Muscle layer of duodenum (tissue), 2 donors: Measurements from ENCODE around the gene KCNAB3.
A peak's percentile ranks its signal among the peaks of the same experiment; 100 is the strongest.

Experiments
- H3K27ac ChIP-seq: one replicate; pipeline ENCODE4 v1.7.0; 2013; ENCODE audit warnings: mild to moderate bottlenecking, low read length
- H3K27me3 ChIP-seq: one replicate; pipeline ENCODE4 v1.7.0; 2013; ENCODE audit warnings: low read depth, mild to moderate bottlenecking, control low read depth, low read length
- H3K36me3 ChIP-seq, 2 donors: one replicate each; pipeline ENCODE4 v1.7.0; 2013; ENCODE audit warnings: low read length in 2 of 2, control low read depth in 1 of 2, mild to moderate bottlenecking in 1 of 2; ENCODE audit not compliant: insufficient read depth in 2 of 2, control insufficient read depth in 1 of 2
- H3K4me1 ChIP-seq, 2 donors: one replicate each; pipeline ENCODE4 v1.7.0; 2013; ENCODE audit warnings: low read length in 2 of 2, mild to moderate bottlenecking in 2 of 2, control low read depth in 1 of 2, moderate library complexity in 1 of 2; ENCODE audit not compliant: insufficient read depth in 2 of 2, control insufficient read depth in 1 of 2
- H3K4me3 ChIP-seq, 2 donors: one replicate each; pipeline ENCODE4 v1.7.0; 2013; ENCODE audit warnings: low read length in 2 of 2, low read depth in 1 of 2, mild to moderate bottlenecking in 1 of 2
- H3K9me3 ChIP-seq, 2 donors: one replicate each; pipeline ENCODE4 v1.7.0; 2013; ENCODE audit warnings: low read length in 2 of 2, control low read depth in 1 of 2, mild to moderate bottlenecking in 1 of 2; ENCODE audit not compliant: control insufficient read depth in 1 of 2
- donor health status: healthy.

The KCNAB3 gene

DNA sequence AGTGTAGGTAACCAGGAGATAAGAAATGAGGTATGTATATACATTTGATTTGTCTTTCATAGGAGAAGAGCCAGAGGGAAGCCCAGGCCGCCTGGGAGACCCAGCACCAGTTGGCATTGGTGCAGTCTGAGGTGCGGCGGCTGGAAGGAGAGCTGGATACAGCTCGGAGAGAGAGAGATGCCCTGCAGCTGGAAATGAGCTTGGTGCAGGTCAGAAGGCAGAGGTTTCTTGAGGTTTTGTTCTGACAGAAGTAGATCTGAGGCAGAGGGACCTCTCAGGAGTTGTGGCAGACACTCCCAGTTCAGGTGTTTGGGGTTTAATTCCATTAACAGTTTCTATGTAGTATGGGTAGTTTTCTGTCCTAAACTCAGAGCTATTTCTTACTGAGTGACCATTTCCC lies 10.4 kb upstream of the KCNAB3 start:
- Histone ChIP-seq H3K9me3 (no peaks in the 10 kb centered on the region), H3K36me3 (peaks cover 43 to 79% of the 10 kb centered on the region in 2 donors)

GRCh38 chr17:7935859-7936258 lies 6.2 kb upstream of the KCNAB3 start:
- Histone ChIP-seq H3K9me3 (no peaks in the 10 kb centered on the region), H3K27ac (no peak overlapping the region), H3K36me3 (peaks cover 33 to 49% of the 10 kb centered on the region in 2 donors), H3K4me3 (no peak overlapping the region), H3K4me1 (peaks cover 9 to 25% of the 10 kb centered on the region in 2 donors), H3K27me3 (no peaks in the 10 kb centered on the region)

More for the DNA sequence above, 10.4 kb upstream of the KCNAB3 start:
- no peak overlapping the region for H3K27ac ChIP-seq
- no peaks in the 10 kb centered on the region for H3K27me3 ChIP-seq
- no peak overlapping the region for H3K4me3 ChIP-seq
- H3K4me1 ChIP-seq = no peaks in the 10 kb centered on the region

- Histone ChIP-seq H3K27me3 (no peaks in the 10 kb centered on the region), H3K4me3 (peak overlapping the region; percentile 68 to 97), H3K4me1 (peaks cover 9 to 32% of the 10 kb centered on the region in 2 donors), H3K9me3 (no peaks in the 10 kb centered on the region), H3K36me3 (peaks cover 12 to 24% of the 10 kb centered on the region in 2 donors), H3K27ac (peak overlapping the region; percentile 93)
These were observed 3.3 kb upstream of the KCNAB3 start for GRCh38 chr17:7932949-7933348.

DNA sequence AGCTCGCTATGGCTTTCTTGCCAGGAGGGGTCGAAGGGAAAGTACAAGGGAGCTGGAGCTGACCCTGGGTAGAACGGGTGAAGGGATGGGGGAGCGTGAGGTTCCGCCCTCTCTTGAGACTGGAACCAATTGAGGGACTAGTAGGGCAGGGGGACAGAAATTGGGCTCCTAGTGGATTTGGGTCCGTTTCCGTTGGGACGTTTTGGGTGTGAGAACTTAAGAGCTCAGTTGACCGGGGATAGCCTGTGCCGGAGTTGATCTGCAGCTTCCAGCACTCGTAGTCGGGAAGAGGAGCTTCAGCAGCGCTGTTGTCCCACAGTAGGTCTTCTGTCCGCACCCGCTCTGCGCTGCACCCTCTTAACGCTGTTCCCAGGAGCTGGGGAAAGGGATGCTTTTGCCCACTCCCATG lies 2.8 kb upstream of the KCNAB3 start:
- H3K27ac ChIP-seq = peak overlapping the region; percentile 93
- H3K36me3 ChIP-seq = peaks cover 12 to 24% of the 10 kb centered on the region in 2 donors
- H3K9me3 ChIP-seq = no peaks in the 10 kb centered on the region
- H3K4me1 ChIP-seq = peaks cover 9 to 32% of the 10 kb centered on the region in 2 donors
- no peaks in the 10 kb centered on the region for H3K27me3 ChIP-seq
- peak overlapping the region; percentile 68 to 97 for H3K4me3 ChIP-seq

GRCh38 chr17:7931709-7932482 lies 2.2 kb upstream of the KCNAB3 start, which contains the start of the genes CNTROB and TRAPPC1:
Gene CNTROB, plus strand, starts transcription at chr17:7932206. Its CDS starts 874 bp downstream, at chr17:7933080.
Gene TRAPPC1, minus strand, starts transcription at chr17:7931946. Its CDS starts 117 bp downstream, at chr17:7931829.
- H3K4me1 ChIP-seq = peaks cover 9 to 32% of the 10 kb centered on the region in 2 donors
- H3K9me3 ChIP-seq = no peaks in the 10 kb centered on the region
- H3K27ac ChIP-seq = peak within 1 kb of the TSS; percentile 93
- no peaks in the 10 kb centered on the region for H3K27me3 ChIP-seq
- H3K4me3 ChIP-seq = peak within 1 kb of the TSS; percentile 68 to 97
- peaks cover 10 to 19% of the 10 kb centered on the region in 2 donors for H3K36me3 ChIP-seq

DNA sequence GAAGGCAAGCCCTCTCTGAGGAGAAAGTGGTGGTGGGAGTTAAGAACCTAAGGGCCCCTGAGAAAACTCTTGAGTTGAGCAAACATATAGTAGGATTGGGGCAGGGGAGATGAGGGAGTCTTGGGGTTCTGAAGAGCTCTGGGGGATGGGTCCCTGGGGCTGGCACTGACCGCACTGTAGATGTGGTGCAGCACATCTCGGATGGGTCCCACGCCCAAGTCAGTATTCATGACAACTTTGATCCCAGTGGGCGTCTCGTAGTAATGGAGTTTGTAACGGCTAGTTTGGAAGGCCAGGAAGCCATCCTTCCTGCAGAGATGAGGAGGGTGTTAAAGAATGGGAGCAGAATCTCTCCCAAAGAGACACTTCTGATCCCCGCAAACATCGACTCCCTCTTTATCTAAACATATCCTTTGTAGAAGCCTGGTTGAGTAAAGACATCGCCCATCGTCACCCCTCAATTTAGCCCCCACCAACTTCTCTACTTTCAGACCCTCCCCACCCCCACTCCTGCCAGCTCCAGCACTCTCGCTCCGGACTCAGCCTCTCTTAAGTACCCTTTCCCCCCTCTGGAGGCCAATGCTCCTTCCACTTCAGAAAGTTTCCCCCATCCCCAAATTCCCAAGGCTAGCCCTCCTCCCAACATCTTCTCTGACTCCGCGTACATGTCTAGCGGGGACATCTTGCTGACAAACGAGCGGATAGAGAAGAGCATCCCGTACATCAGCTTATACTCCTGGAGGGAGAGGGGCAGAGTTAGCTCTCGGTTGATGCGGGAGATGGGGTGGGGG lies 1.4 kb upstream of the KCNAB3 start:
- H3K4me3 ChIP-seq = peak overlapping the region; percentile 68 to 97
- H3K27ac ChIP-seq = peak overlapping the region; percentile 70
- H3K27me3 ChIP-seq = no peaks in the 10 kb centered on the region
- peaks cover 9 to 32% of the 10 kb centered on the region in 2 donors for H3K4me1 ChIP-seq
- H3K9me3 ChIP-seq = no peaks in the 10 kb centered on the region
- peaks cover 6 to 10% of the 10 kb centered on the region in 2 donors for H3K36me3 ChIP-seq

GRCh38 chr17:7927596-7927995 lies 2.1 kb downstream of the KCNAB3 start:
- peaks cover 1 to 21% of the 10 kb centered on the region in 2 donors for H3K4me1 ChIP-seq
- H3K36me3 ChIP-seq = no peaks in the 10 kb centered on the region
- H3K4me3 ChIP-seq = no peak overlapping the region
- no peaks in the 10 kb centered on the region for H3K27me3 ChIP-seq
- H3K9me3 ChIP-seq = no peaks in the 10 kb centered on the region
- H3K27ac ChIP-seq = no peak overlapping the region

DNA sequence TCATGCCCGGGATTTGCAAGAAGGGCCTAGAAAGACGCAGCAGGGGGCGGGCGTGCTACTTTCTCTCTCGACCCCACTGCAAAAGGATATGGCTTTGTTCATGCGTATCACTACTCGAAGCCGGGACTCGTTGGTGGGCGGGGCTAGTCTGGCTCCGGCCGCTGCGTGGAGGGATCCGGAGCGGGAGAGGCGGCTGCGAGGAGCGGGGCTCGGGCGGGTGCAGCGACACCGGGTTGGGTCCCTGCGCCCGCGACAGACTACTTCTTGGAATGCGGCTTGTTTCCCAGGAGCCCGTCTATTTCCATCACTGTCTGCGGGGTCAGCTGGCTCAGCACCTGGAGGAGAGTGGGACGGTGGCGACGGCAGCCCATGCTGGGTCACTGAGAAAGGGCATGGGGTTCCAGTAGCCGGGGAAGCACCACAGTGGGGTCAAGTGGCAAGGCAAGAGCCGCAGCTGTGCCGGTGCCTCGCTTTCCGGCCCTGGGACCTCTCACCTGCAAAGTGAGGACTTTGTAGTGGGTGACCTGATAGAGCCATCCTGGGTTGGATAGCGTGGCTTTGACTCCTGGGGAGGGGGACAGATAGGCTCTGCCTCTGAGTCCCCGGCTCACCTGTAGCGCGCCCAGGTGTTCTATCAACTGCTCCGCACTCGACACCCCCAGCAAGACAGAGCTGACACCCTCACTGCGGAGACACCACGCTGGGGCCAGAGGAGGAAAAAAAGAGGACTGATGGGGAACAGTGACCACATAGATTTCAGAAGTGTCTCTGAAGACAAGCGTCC lies 6.6 kb downstream of the KCNAB3 start:
- peak overlapping the region; percentile 41 for H3K27ac ChIP-seq
- no peaks in the 10 kb centered on the region for H3K9me3 ChIP-seq
- H3K27me3 ChIP-seq = no peaks in the 10 kb centered on the region
- peak overlapping the region; percentile 61 to 69 for H3K4me3 ChIP-seq
- peaks cover 3 to 12% of the 10 kb centered on the region in 2 donors for H3K4me1 ChIP-seq
- H3K36me3 ChIP-seq = no peaks in the 10 kb centered on the region

GRCh38 chr17:7922269-7922844 lies 7.3 kb downstream of the KCNAB3 start:
- Histone ChIP-seq H3K4me1 (peaks cover 3 to 12% of the 10 kb centered on the region in 2 donors), H3K9me3 (no peaks in the 10 kb centered on the region), H3K27me3 (no peaks in the 10 kb centered on the region), H3K4me3 (peak overlapping the region; percentile 61 to 69), H3K27ac (peak overlapping the region; percentile 41), H3K36me3 (no peaks in the 10 kb centered on the region)

DNA sequence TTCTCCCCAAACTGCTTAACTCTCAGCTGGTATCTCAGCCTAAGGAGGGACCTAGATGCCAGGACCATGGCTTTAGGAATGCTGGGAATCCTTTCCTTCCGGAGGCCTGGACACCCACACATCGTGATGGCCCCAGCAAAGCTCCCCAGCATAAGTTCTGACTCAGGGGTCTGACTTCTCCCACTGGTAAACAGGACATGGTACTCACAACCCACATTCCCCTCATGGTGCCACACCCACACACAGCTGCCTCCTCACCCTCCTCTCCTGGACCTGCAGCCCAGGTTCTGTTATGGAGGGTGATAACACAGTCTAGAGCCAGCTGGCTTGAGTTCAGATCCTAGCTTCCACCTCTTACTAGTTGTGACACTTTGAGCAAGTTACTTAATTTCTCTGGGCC lies 12.8 kb downstream of the KCNAB3 start:
- Histone ChIP-seq H3K4me1 (peaks cover 9 to 10% of the 10 kb centered on the region in 2 donors), H3K27ac (peak overlapping the region; percentile 41), H3K9me3 (no peaks in the 10 kb centered on the region), H3K36me3 (peaks cover 5% of the 10 kb centered on the region in 2 donors), H3K27me3 (no peaks in the 10 kb centered on the region), H3K4me3 (peak overlapping the region in 1 of 2 donors; percentile 31)
